HFFc6 (cell line): ENCODE measurements around the gene PCGF5. TPM values are rescaled to one million over a fixed set of nuclear protein-coding genes. Genes with fewer than 3 reads are reported as not detected.

Experiments used
- DNase-seq: peaks from one replicate; pipeline ENCODE4 v3.0.0-alpha.2; 2018
- H3K27ac Mint-ChIP-seq: 2 replicates; pipeline ENCODE4 v1.8.0; 2020; ENCODE audit warnings: mild to moderate bottlenecking, mixed read lengths
- H3K27me3 Mint-ChIP-seq: 2 replicates; pipeline ENCODE4 v1.8.0; 2021; ENCODE audit warnings: mild to moderate bottlenecking, moderate library complexity, mixed read lengths; ENCODE audit not compliant: insufficient read depth
- H3K36me3 Mint-ChIP-seq: 2 replicates; pipeline ENCODE4 v1.8.0; 2021; ENCODE audit warnings: low read depth, mixed read lengths
- H3K4me1 Mint-ChIP-seq: 2 replicates; pipeline ENCODE4 v1.8.0; 2020; ENCODE audit warnings: low read depth, mixed read lengths
- H3K4me3 Mint-ChIP-seq: 2 replicates; pipeline ENCODE4 v1.8.0; 2020; ENCODE audit warnings: mild to moderate bottlenecking, moderate library complexity, mixed read lengths
- H3K9me3 Mint-ChIP-seq: 2 replicates; pipeline ENCODE4 v1.8.0; 2020; ENCODE audit warnings: mild to moderate bottlenecking, mixed read lengths
- CTCF ChIP-seq: fragments of 200-600 bp; sonication (generic); IDR thresholded peaks from 2 replicates; pipeline ENCODE4 v1.5.0; 2021; ENCODE audit warnings: antibody characterized with exemption, mild to moderate bottlenecking
- total RNA-seq, 6 experiments: library from RNA; stranded (reverse); fragmentation: NEBNext Ultra II Directional; extraction: Animal tissue kit (Norgen Biotek cat#: 25700); gene quantifications; 2 replicates in 1 of 6; 3 replicates in 5 of 6; pipeline ENCODE4 v1.2.3, GENCODE V29; 2021

The PCGF5 gene
- total RNA-seq, 6 experiments from 2014 or later: 23.5 to 36.9 (median 29.6) TPM

- H3K4me3 Mint-ChIP-seq: no peak overlapping the region
- no peaks in the 10 kb centered on the region for H3K9me3 Mint-ChIP-seq
- DNase-seq: no peak
- TF ChIP-seq CTCF: no peak
- no peaks in the 10 kb centered on the region; the same call in 1 of the 2 replicates for H3K27me3 Mint-ChIP-seq
- H3K36me3 Mint-ChIP-seq: no peaks in the 10 kb centered on the region
- H3K4me1 Mint-ChIP-seq: peaks cover 14% of the 10 kb centered on the region
- no peak overlapping the region for H3K27ac Mint-ChIP-seq
Observed at GRCh38 chr10:91206427-91206826, 14.0 kb upstream of the PCGF5 start.

GRCh38 chr10:91206837-91207474, 13.5 kb upstream of the PCGF5 start:
- no peak for DNase-seq
- H3K27me3 Mint-ChIP-seq: no peaks in the 10 kb centered on the region; the same call in 1 of the 2 replicates
- H3K4me3 Mint-ChIP-seq: no peak overlapping the region
- H3K27ac Mint-ChIP-seq: no peak overlapping the region
- H3K9me3 Mint-ChIP-seq: no peaks in the 10 kb centered on the region
- H3K4me1 Mint-ChIP-seq: peaks cover 14% of the 10 kb centered on the region
- no peaks in the 10 kb centered on the region for H3K36me3 Mint-ChIP-seq
- no peak for TF ChIP-seq CTCF

- Mint-ChIP-seq H3K27me3 (no peaks in the 10 kb centered on the region; the same call in 1 of the 2 replicates), H3K36me3 (no peaks in the 10 kb centered on the region), H3K9me3 (no peaks in the 10 kb centered on the region), H3K4me3 (no peak overlapping the region), H3K27ac (no peak overlapping the region; the same call in 1 of the 2 replicates), H3K4me1 (peaks cover 14% of the 10 kb centered on the region)
- peak; percentile 28 for DNase-seq
- TF ChIP-seq CTCF: peak; percentile 40; the same call in 1 of the 2 replicates
Observed at GRCh38 chr10:91208642-91209041, 11.8 kb upstream of the PCGF5 start.

- no peaks in the 10 kb centered on the region for H3K9me3 Mint-ChIP-seq
- H3K27ac Mint-ChIP-seq: no peak overlapping the region
Observed at GRCh38 chr10:91210014-91210413, 10.4 kb upstream of the PCGF5 start.

GRCh38 chr10:91210435-91210834, 10.0 kb upstream of the PCGF5 start:
- Mint-ChIP-seq H3K27ac (no peak overlapping the region), H3K4me1 (peaks cover 8% of the 10 kb centered on the region; the same call in 1 of the 2 replicates), H3K36me3 (no peaks in the 10 kb centered on the region), H3K27me3 (no peaks in the 10 kb centered on the region; the same call in 1 of the 2 replicates), H3K9me3 (no peaks in the 10 kb centered on the region), H3K4me3 (no peak overlapping the region)
- TF ChIP-seq CTCF: no peak
- DNase-seq: no peak

More at GRCh38 chr10:91210014-91210413, 10.4 kb upstream of the PCGF5 start:
- H3K27me3 Mint-ChIP-seq: no peaks in the 10 kb centered on the region; the same call in 1 of the 2 replicates
- H3K4me1 Mint-ChIP-seq: peaks cover 8% of the 10 kb centered on the region; the same call in 1 of the 2 replicates
- no peak for DNase-seq
- H3K36me3 Mint-ChIP-seq: no peaks in the 10 kb centered on the region
- TF ChIP-seq CTCF: no peak
- H3K4me3 Mint-ChIP-seq: no peak overlapping the region
